CD8-positive, alpha-beta memory T cell (primary cell): ENCODE results near the gene EDDM13. TPM values are rescaled to one million over a fixed set of nuclear protein-coding genes. Genes with fewer than 3 reads are reported as not detected.
A peak's percentile ranks its signal among the peaks of the same experiment; 100 is the strongest.
"Not testable (repeated sequence)": the region's sequence is repeated elsewhere in the genome, so short reads cannot be mapped to it uniquely, and the experiment has no call there.

Source experiments
- CTCF ChIA-PET: fragments of 350-600 bp; sonication (Branson Sonifier 250); formaldehyde crosslinking; loops from one replicate; lab custom pipeline; 2021; ENCODE audit warnings: antibody characterized with exemption; lab: Charles Lee
- POLR2A ChIA-PET: fragments of 350-600 bp; sonication (Branson Sonifier 250); formaldehyde crosslinking; loops from one replicate; lab custom pipeline; 2021; ENCODE audit warnings: antibody characterized with exemption; lab: Charles Lee
- DNase-seq, 5 donors: peaks; one replicate each; pipeline versions ENCODE4 v3.0.0 to v3.0.0-alpha.2; 2020 to 2022; ENCODE audit warnings: mixed read lengths in 1 of 5
- H3K27ac ChIP-seq: one replicate; pipeline ENCODE4 v1.7.0; 2013; ENCODE audit warnings: low read depth, mild to moderate bottlenecking, low read length, moderate library complexity
- H3K27me3 ChIP-seq: 2 replicates; pipeline ENCODE4 v1.7.0; 2013; ENCODE audit warnings: low read length, mild to moderate bottlenecking; ENCODE audit not compliant: insufficient read depth, poor library complexity, severe bottlenecking
- H3K36me3 ChIP-seq: 2 replicates; pipeline ENCODE4 v1.7.0; 2013; ENCODE audit warnings: mild to moderate bottlenecking, low read length, moderate library complexity; ENCODE audit not compliant: insufficient read depth
- H3K4me1 ChIP-seq: 2 replicates; pipeline ENCODE4 v1.7.0; 2013; ENCODE audit warnings: mild to moderate bottlenecking, low read length, moderate library complexity; ENCODE audit not compliant: insufficient read depth
- H3K4me3 ChIP-seq: 2 replicates; pipeline ENCODE4 v1.7.0; 2013; ENCODE audit warnings: mild to moderate bottlenecking, low read length
- H3K9me3 ChIP-seq: 2 replicates; pipeline ENCODE4 v1.7.0; 2013; ENCODE audit warnings: mild to moderate bottlenecking, low read length
- H3K27ac Mint-ChIP-seq, 8 donors: one replicate each; pipeline ENCODE4 v1.8.0; 2020 to 2021; ENCODE audit warnings: mixed read lengths in 8 of 8, mild to moderate bottlenecking in 6 of 8, inconsistent platforms in 3 of 8, moderate library complexity in 3 of 8
- H3K27me3 Mint-ChIP-seq, 2 donors: one replicate each; pipeline ENCODE4 v1.8.0; 2020 to 2021; ENCODE audit warnings: mixed read lengths in 2 of 2, mild to moderate bottlenecking in 1 of 2, moderate library complexity in 1 of 2
- H3K36me3 Mint-ChIP-seq, 3 donors: one replicate each; pipeline ENCODE4 v1.8.0; 2020 to 2021; ENCODE audit warnings: mixed read lengths in 3 of 3, inconsistent platforms in 1 of 3, mild to moderate bottlenecking in 1 of 3
- H3K4me1 Mint-ChIP-seq, 3 donors: one replicate each; pipeline ENCODE4 v1.8.0; 2020 to 2021; ENCODE audit warnings: mixed read lengths in 3 of 3, inconsistent platforms in 1 of 3, mild to moderate bottlenecking in 1 of 3
- H3K4me3 Mint-ChIP-seq, 7 donors: one replicate each; pipeline ENCODE4 v1.8.0; 2020 to 2021; ENCODE audit warnings: mixed read lengths in 7 of 7, mild to moderate bottlenecking in 6 of 7, moderate library complexity in 4 of 7, inconsistent platforms in 2 of 7
- H3K9me3 Mint-ChIP-seq, 5 donors: one replicate each; pipeline ENCODE4 v1.8.0; 2020 to 2022; ENCODE audit warnings: mixed read lengths in 5 of 5, mild to moderate bottlenecking in 3 of 5, moderate library complexity in 2 of 5, inconsistent platforms in 1 of 5
- polyA plus RNA-seq: library from polyadenylated mRNA; unstranded; fragments of 300-500 nt; fragmentation: Illumina TruSeq; gene quantifications from one replicate; pipeline ENCODE4 v1.2.3, GENCODE V29; 2021
- total RNA-seq, 2 experiments: library from RNA; stranded (reverse); gene quantifications; one replicate each; pipeline ENCODE4 v1.2.3, GENCODE V29; 2021

Gene EDDM13
- total RNA-seq (under 1 TPM; 0.59 to 0.64 TPM), polyA plus RNA-seq (1.8 TPM)

DNA sequence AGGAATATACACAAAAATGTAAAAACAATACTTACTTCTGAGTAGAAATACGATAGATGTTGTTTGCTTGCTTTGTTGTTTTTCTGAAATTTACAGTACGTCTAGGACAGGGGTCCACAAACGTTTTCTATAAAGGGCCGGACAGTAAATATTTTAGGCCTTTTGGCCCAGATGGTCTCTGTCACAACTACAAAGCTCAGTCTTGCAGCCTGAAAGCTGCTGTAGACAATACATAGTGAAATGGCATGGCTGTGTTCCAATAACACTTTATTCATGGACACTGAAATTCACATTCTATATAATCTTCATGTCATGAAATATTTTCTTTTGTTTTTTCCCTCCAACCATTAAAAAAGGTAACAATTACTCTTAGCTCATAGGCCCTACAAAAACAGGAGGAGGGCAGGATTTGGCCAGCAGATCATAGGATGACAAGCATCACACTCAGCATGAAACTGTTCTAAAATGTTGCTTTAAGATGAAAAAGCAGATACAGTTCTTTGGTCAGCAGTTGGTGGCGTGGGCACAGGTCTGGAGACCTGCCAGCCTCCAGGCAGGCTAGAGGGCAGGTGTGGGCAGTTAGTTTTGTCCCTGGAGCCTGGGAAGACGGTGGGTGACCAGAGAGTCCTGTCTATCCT lies at the start of gene EDDM13:
EDDM13 (plus strand) TSS at position 588 of the 638 bp plus-strand sequence. CDS start 87 bp downstream, outside the sequence.
- H3K27ac ChIP-seq: no peak within 1 kb of the TSS
- no peaks in the 10 kb centered on the region for H3K9me3 Mint-ChIP-seq
- CTCF ChIA-PET: no interaction called here

GRCh38 chr19:56222901-56223300 lies 49.6 kb upstream of the EDDM13 start:
- Histone ChIP-seq H3K27me3 (no peaks in the 10 kb centered on the region), H3K36me3 (no peaks in the 10 kb centered on the region), H3K9me3 (no peaks in the 10 kb centered on the region), H3K27ac (no peak overlapping the region), H3K4me3 (no peak overlapping the region), H3K4me1 (no peaks in the 10 kb centered on the region)
- Mint-ChIP-seq H3K27ac (no peak overlapping the region), H3K4me3 (no peak overlapping the region), H3K4me1 (peaks cover 0 to 3% (median 2%) of the 10 kb centered on the region in 3 donors), H3K9me3 (peaks cover 0 to 4% (median 0%) of the 10 kb centered on the region in 5 donors), H3K36me3 (peaks cover 6 to 27% (median 13%) of the 10 kb centered on the region in 3 donors), H3K27me3 (peaks cover 4 to 12% of the 10 kb centered on the region in 2 donors)
- ChIA-PET POLR2A (no interaction called here), CTCF (no interaction called here)
- DNase-seq: no peak

More for the DNA sequence above, at the start of gene EDDM13:
- no peaks in the 10 kb centered on the region for H3K4me1 ChIP-seq
- H3K36me3 ChIP-seq: no peaks in the 10 kb centered on the region
- Mint-ChIP-seq H3K36me3 (peaks cover 4 to 10% (median 8%) of the 10 kb centered on the region in 3 donors), H3K27me3 (no peaks in the 10 kb centered on the region), H3K4me1 (no peaks in the 10 kb centered on the region), H3K27ac (peak within 1 kb of the TSS in 2 of 8 donors; percentile 24 to 58), H3K4me3 (no peak within 1 kb of the TSS)
- no peak within 1 kb of the TSS for H3K4me3 ChIP-seq
- no peak for DNase-seq
- no peaks in the 10 kb centered on the region for H3K27me3 ChIP-seq
- H3K9me3 ChIP-seq: no peaks in the 10 kb centered on the region
- POLR2A ChIA-PET: no interaction called here

GRCh38 chr19:56223481-56223880 lies 49.1 kb upstream of the EDDM13 start:
- Mint-ChIP-seq H3K36me3 (peaks cover 6 to 27% (median 13%) of the 10 kb centered on the region in 3 donors), H3K4me3 (no peak overlapping the region)
- POLR2A ChIA-PET: no interaction called here

GRCh38 chr19:56245121-56245740 lies 27.3 kb upstream of the EDDM13 start:
- H3K27me3 Mint-ChIP-seq: no peaks in the 10 kb centered on the region
- H3K27ac Mint-ChIP-seq: no peak overlapping the region

More at GRCh38 chr19:56223481-56223880, 49.1 kb upstream of the EDDM13 start:
- Mint-ChIP-seq H3K27me3 (peaks cover 0 to 8% of the 10 kb centered on the region in 2 donors), H3K4me1 (no peaks in the 10 kb centered on the region), H3K27ac (no peak overlapping the region), H3K9me3 (peaks cover 0 to 4% (median 0%) of the 10 kb centered on the region in 5 donors)
- H3K27ac ChIP-seq: no peak overlapping the region
- H3K9me3 ChIP-seq: no peaks in the 10 kb centered on the region
- no peaks in the 10 kb centered on the region for H3K36me3 ChIP-seq
- H3K27me3 ChIP-seq: no peaks in the 10 kb centered on the region
- CTCF ChIA-PET: no interaction called here
- H3K4me1 ChIP-seq: no peaks in the 10 kb centered on the region
- no peak overlapping the region for H3K4me3 ChIP-seq
- no peak for DNase-seq

GRCh38 chr19:56245764-56246163 lies 26.8 kb upstream of the EDDM13 start:
- POLR2A ChIA-PET, H3K36me3 Mint-ChIP-seq, CTCF ChIA-PET: not testable (repeated sequence)

More at GRCh38 chr19:56245121-56245740, 27.3 kb upstream of the EDDM13 start:
- Mint-ChIP-seq H3K4me3 (no peak overlapping the region), H3K4me1 (no peaks in the 10 kb centered on the region), H3K9me3 (no peaks in the 10 kb centered on the region), H3K36me3 (peaks cover 0 to 3% (median 0%) of the 10 kb centered on the region in 3 donors)
- ChIA-PET CTCF (no interaction called here), POLR2A (no interaction called here)
- Histone ChIP-seq H3K36me3 (no peaks in the 10 kb centered on the region), H3K4me1 (no peaks in the 10 kb centered on the region), H3K9me3 (no peaks in the 10 kb centered on the region), H3K4me3 (no peak overlapping the region), H3K27me3 (no peaks in the 10 kb centered on the region), H3K27ac (no peak overlapping the region)
- no peak for DNase-seq

DNA sequence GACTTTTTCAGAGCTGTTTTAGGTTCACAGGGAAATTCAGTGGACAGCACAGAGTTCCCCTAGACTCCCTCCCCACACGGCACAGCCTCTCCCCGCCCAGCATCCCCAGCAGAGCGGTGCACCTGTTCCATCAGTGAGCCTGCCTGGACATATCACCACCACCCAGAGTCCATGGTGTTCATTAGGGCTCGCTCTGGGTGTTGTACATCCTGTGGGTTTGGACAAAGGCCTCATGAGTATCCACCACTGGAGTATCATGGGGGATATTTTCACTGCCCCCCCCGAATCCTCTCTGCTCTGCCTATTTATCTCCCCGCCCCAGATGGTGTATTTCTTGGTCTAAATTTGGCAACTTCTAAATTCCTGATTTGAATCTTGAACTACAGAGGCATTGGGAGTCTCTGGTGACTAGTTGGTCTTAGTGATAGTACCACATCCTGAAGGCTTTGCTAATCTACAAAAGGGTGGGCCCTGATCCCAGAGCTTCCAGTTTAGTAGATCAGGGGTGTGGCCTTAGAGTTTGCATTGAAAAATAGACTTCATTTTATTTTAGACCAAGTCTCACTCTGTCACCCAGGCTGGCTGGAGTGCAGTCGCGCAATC lies 23.7 kb upstream of the EDDM13 start:
- H3K36me3 Mint-ChIP-seq, H3K27ac Mint-ChIP-seq, H3K36me3 ChIP-seq, H3K9me3 Mint-ChIP-seq, H3K27ac ChIP-seq, CTCF ChIA-PET, H3K4me1 Mint-ChIP-seq, H3K4me3 ChIP-seq, H3K27me3 Mint-ChIP-seq, H3K4me1 ChIP-seq, H3K9me3 ChIP-seq, H3K27me3 ChIP-seq, DNase-seq, H3K4me3 Mint-ChIP-seq, POLR2A ChIA-PET: not testable (repeated sequence)

More at GRCh38 chr19:56245764-56246163, 26.8 kb upstream of the EDDM13 start:
- H3K9me3 ChIP-seq, H3K36me3 ChIP-seq, H3K4me1 Mint-ChIP-seq, H3K27me3 Mint-ChIP-seq, H3K4me1 ChIP-seq, H3K4me3 Mint-ChIP-seq, H3K9me3 Mint-ChIP-seq, H3K4me3 ChIP-seq, H3K27ac ChIP-seq, H3K27me3 ChIP-seq, DNase-seq, H3K27ac Mint-ChIP-seq: not testable (repeated sequence)

DNA sequence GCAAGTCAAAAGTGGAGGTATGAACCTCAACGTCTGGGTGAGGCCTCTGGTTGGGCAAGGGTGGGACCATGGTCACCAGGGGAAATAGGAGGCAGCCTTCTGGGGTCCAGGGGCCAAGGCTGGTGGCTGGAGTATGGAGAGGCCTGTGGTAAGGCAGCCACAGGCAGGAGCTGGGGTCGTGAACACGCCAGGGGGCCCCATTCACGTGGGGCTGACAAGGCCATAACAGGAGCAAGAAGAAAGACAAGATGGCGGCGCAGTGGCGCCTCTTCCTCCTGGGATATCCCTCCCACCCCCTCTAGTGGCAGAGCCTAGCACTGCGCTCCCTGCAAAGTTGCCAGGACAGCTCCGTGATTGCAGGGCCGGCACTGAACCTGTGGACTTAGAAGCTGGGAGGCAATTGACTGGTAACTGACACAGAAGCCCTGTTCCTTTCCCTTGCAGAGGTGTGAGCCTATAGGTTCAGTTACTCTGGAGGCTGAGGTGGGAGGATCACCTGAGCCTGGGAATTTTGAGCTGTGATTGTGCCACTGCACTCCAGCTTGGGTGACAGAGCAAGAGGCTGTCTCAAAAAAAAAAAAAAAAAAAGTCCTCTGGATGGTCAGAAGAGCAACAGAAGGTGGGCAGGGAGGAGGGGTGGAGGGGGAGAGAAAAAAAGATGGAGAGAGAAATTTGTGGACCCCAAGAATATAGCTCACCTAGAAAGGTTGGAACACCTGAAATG lies 19.7 kb upstream of the EDDM13 start:
- Histone ChIP-seq H3K4me3 (no peak overlapping the region), H3K27ac (no peak overlapping the region), H3K9me3 (no peaks in the 10 kb centered on the region), H3K27me3 (no peaks in the 10 kb centered on the region), H3K4me1 (no peaks in the 10 kb centered on the region), H3K36me3 (no peaks in the 10 kb centered on the region)
- ChIA-PET POLR2A (no interaction called here), CTCF (interaction anchor here (0.8 to 3.6 kb wide), 13 partner anchors 9 to 846 kb away, joined by 3 to 27 read pairs (median 4); no protein-coding TSS in a partner anchor)
- peak overlapping the region in 1 of 7 donors; percentile 27 for H3K4me3 Mint-ChIP-seq
- peaks cover 0 to 4% (median 0%) of the 10 kb centered on the region in 3 donors for H3K4me1 Mint-ChIP-seq
- H3K27me3 Mint-ChIP-seq: peaks cover 0 to 3% of the 10 kb centered on the region in 2 donors
- no peaks in the 10 kb centered on the region for H3K36me3 Mint-ChIP-seq
- DNase-seq: peak; percentile 27 to 77 (median 47)
- no peak overlapping the region for H3K27ac Mint-ChIP-seq
- H3K9me3 Mint-ChIP-seq: no peaks in the 10 kb centered on the region
